Neural cell (in vitro differentiated cells): ENCODE results near the gene SYTL3. TPM values are rescaled to one million over a fixed set of nuclear protein-coding genes. Genes with fewer than 3 reads are reported as not detected.

Source experiments
- H2AFZ ChIP-seq: fragments of 200-600, 300-800 bp; sonication (generic), shearing (Covaris generic); 2 replicates; pipeline ENCODE4 v1.6.0; 2014; ENCODE audit warnings: low read depth, mild to moderate bottlenecking, antibody characterized with exemption, low read length, moderate library complexity
- H3F3A ChIP-seq: fragments of 200-600 bp; shearing (Covaris generic); 2 replicates; pipeline ENCODE4 v1.6.1; 2016; ENCODE audit warnings: mild to moderate bottlenecking, moderate library complexity, mixed read lengths, antibody characterized with exemption, low read length; ENCODE audit not compliant: insufficient read depth, poor library complexity, severe bottlenecking
- H3K27ac ChIP-seq: fragments of 200-600, 300-800 bp; sonication (generic), shearing (Covaris generic); 2 replicates; pipeline ENCODE4 v1.5.1; 2014; ENCODE audit warnings: mild to moderate bottlenecking, low read length, moderate library complexity
- H3K27me3 ChIP-seq: fragments of 300-800, 200-600 bp; sonication (generic), shearing (Covaris generic); 2 replicates; pipeline ENCODE4 v1.6.0; 2014; ENCODE audit warnings: mild to moderate bottlenecking, low read depth, low read length, moderate library complexity; ENCODE audit not compliant: insufficient read depth
- H3K36me3 ChIP-seq: fragments of 300-800, 200-600 bp; sonication (generic), shearing (Covaris generic); 2 replicates; pipeline ENCODE4 v1.5.1; 2014; ENCODE audit warnings: mild to moderate bottlenecking, antibody characterized with exemption, low read length, moderate library complexity; ENCODE audit not compliant: insufficient read depth
- H3K4me2 ChIP-seq: fragments of 300-800, 200-600 bp; sonication (generic), shearing (Covaris generic); 2 replicates; pipeline ENCODE4 v1.6.0; 2014; ENCODE audit warnings: mild to moderate bottlenecking, low read length
- H3K4me3 ChIP-seq: fragments of 300-800, 200-600 bp; sonication (generic), shearing (Covaris generic); 2 replicates; pipeline ENCODE4 v1.5.1; 2014; ENCODE audit warnings: mild to moderate bottlenecking, low read length, moderate library complexity
- H3K79me2 ChIP-seq: fragments of 200-600 bp; shearing (Covaris generic); replicated peaks from 2 replicates; pipeline ENCODE4 v1.6.0; 2014; ENCODE audit warnings: mild to moderate bottlenecking, low read length, moderate library complexity; ENCODE audit not compliant: insufficient read depth
- H3K9ac ChIP-seq: fragments of 300-800, 200-600 bp; sonication (generic), shearing (Covaris generic); 2 replicates; pipeline ENCODE4 v1.6.1; 2016; ENCODE audit warnings: mild to moderate bottlenecking, low read length, mixed read lengths
- H3K9me2 ChIP-seq: fragments of 200-600 bp; shearing (Covaris generic); 2 replicates; pipeline ENCODE4 v1.6.1; 2016; ENCODE audit warnings: mild to moderate bottlenecking, low read length, mixed read lengths; ENCODE audit not compliant: insufficient read depth
- H3K9me3 ChIP-seq: fragments of 200-600, 300-800 bp; sonication (generic), shearing (Covaris generic); 2 replicates; pipeline ENCODE4 v1.6.1; 2016; ENCODE audit warnings: mild to moderate bottlenecking, mixed run types, low read length, moderate library complexity, mixed read lengths
- H4K20me1 ChIP-seq: fragments of 200-600 bp; shearing (Covaris generic); 2 replicates; pipeline ENCODE4 v1.6.1; 2016; ENCODE audit warnings: mild to moderate bottlenecking, mixed run types; ENCODE audit not compliant: insufficient read depth
- CTCF ChIP-seq: fragments of 450-650 bp; IDR thresholded peaks from 2 replicates; pipeline ENCODE4 v1.5.1; 2014; ENCODE audit warnings: antibody characterized with exemption, mild to moderate bottlenecking, moderate library complexity; ENCODE audit not compliant: poor library complexity, severe bottlenecking
- EP300 ChIP-seq: fragments of 450-650 bp; conservative IDR thresholded peaks from 2 replicates; pipeline ENCODE4 v1.6.1; 2014; ENCODE audit warnings: antibody characterized with exemption, mild to moderate bottlenecking, moderate library complexity; ENCODE audit not compliant: poor library complexity, severe bottlenecking
- EZH2 ChIP-seq: fragments of 200-600, 300-800 bp; shearing (Covaris generic), sonication (generic); IDR thresholded peaks from 2 replicates; pipeline ENCODE4 v1.6.1; 2014; ENCODE audit warnings: antibody characterized with exemption, low read length, borderline replicate concordance, mild to moderate bottlenecking; ENCODE audit not compliant: insufficient read depth, poor library complexity, severe bottlenecking
- MXI1 ChIP-seq: fragments of 450-650 bp; conservative IDR thresholded peaks from 2 replicates; pipeline ENCODE4 v1.6.1; 2014; ENCODE audit warnings: antibody characterized with exemption, mild to moderate bottlenecking; ENCODE audit not compliant: poor library complexity, severe bottlenecking
- POLR2AphosphoS5 ChIP-seq: IDR thresholded peaks from 2 replicates; pipeline ENCODE4 v1.6.1; 2012
- RAD21 ChIP-seq: fragments of 450-650 bp; conservative IDR thresholded peaks from 2 replicates; pipeline ENCODE4 v1.6.1; 2014; ENCODE audit warnings: antibody characterized with exemption, mild to moderate bottlenecking, moderate library complexity
- REST ChIP-seq: IDR thresholded peaks from 2 replicates; pipeline ENCODE4 v1.6.1; 2012; ENCODE audit warnings: borderline replicate concordance
- SMC3 ChIP-seq: fragments of 450-650 bp; conservative IDR thresholded peaks from 2 replicates; pipeline ENCODE4 v1.6.1; 2014; ENCODE audit warnings: antibody characterized with exemption, mild to moderate bottlenecking, moderate library complexity; ENCODE audit not compliant: poor library complexity
- TAF1 ChIP-seq: IDR thresholded peaks from 2 replicates; pipeline ENCODE4 v1.6.1; 2012; ENCODE audit warnings: low read depth
- polyA plus RNA-seq: library from polyadenylated mRNA; depleted of rRNA; stranded (reverse); fragments of >200 nt; gene quantifications from 2 replicates; pipeline ENCODE4 v1.2.3, GENCODE V29; 2014

SYTL3 gene
- polyA plus RNA-seq, 1 donor from 2014 or later: 2.1 TPM

- Histone ChIP-seq H3K4me2 (no peak overlapping the region), H3K9me3 (no peaks in the 10 kb centered on the region), H2AFZ (no peak overlapping the region), H3K9me2 (no peaks in the 10 kb centered on the region), H3K4me3 (no peak overlapping the region), H3K27me3 (no peaks in the 10 kb centered on the region), H3K9ac (no peak overlapping the region), H4K20me1 (no peaks in the 10 kb centered on the region), H3K27ac (no peak overlapping the region), H3F3A (no peaks in the 10 kb centered on the region), H3K79me2 (no peaks in the 10 kb centered on the region), H3K36me3 (no peaks in the 10 kb centered on the region)
- TF ChIP-seq EP300: no peak
- no peak for TF ChIP-seq RAD21
- no peak for TF ChIP-seq REST
- no peak for TF ChIP-seq TAF1
- TF ChIP-seq EZH2: no peak
- no peak for TF ChIP-seq MXI1
- no peak for TF ChIP-seq SMC3
- no peak for TF ChIP-seq POLR2AphosphoS5
- no peak for TF ChIP-seq CTCF
Observed at GRCh38 chr6:158783167-158783450, 133.3 kb downstream of the SYTL3 start.

- Histone ChIP-seq H3K27ac (no peak overlapping the region), H3K36me3 (no peaks in the 10 kb centered on the region), H4K20me1 (no peaks in the 10 kb centered on the region), H3K9ac (no peak overlapping the region), H3K9me3 (no peaks in the 10 kb centered on the region), H3K9me2 (no peaks in the 10 kb centered on the region), H3K4me3 (no peak overlapping the region), H3K27me3 (no peaks in the 10 kb centered on the region), H3F3A (no peaks in the 10 kb centered on the region), H3K4me2 (no peak overlapping the region), H3K79me2 (no peaks in the 10 kb centered on the region), H2AFZ (no peak overlapping the region)
- TF ChIP-seq SMC3 (no peak), POLR2AphosphoS5 (no peak), CTCF (no peak), EZH2 (no peak), TAF1 (no peak), RAD21 (no peak), MXI1 (no peak), EP300 (no peak), REST (no peak)
Observed at GRCh38 chr6:158783851-158784250, 134.0 kb downstream of the SYTL3 start.
